Inflammatory macrophage treated with lipopolysaccharide for 1 hour (primary cell): ENCODE results near the gene ME3.

Experiments
- DNase-seq, 2 donors: peaks; one replicate each; pipeline ENCODE4 v3.0.0-alpha.2; 2020 to 2022

Gene ME3

DNA sequence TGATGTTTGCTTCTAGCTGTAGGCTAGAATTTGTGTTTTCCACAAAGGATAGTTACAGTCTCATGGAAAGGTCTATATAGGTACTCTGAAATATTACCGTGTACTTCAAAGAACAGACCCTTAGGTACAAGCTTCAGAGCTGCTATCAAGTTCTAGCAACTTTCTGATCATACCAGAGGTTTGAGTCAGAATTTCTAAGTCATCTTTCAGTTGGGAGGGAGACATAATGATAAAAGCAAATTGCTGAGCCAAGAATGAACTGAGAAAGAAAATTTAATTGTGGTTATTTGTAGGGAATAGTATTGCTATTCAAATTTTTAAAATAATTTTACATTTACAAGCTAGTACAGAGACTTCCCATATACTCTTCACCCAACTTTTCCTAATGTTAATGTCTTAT is 19.9 kb upstream of the ME3 start:
- no peak for DNase-seq

DNA sequence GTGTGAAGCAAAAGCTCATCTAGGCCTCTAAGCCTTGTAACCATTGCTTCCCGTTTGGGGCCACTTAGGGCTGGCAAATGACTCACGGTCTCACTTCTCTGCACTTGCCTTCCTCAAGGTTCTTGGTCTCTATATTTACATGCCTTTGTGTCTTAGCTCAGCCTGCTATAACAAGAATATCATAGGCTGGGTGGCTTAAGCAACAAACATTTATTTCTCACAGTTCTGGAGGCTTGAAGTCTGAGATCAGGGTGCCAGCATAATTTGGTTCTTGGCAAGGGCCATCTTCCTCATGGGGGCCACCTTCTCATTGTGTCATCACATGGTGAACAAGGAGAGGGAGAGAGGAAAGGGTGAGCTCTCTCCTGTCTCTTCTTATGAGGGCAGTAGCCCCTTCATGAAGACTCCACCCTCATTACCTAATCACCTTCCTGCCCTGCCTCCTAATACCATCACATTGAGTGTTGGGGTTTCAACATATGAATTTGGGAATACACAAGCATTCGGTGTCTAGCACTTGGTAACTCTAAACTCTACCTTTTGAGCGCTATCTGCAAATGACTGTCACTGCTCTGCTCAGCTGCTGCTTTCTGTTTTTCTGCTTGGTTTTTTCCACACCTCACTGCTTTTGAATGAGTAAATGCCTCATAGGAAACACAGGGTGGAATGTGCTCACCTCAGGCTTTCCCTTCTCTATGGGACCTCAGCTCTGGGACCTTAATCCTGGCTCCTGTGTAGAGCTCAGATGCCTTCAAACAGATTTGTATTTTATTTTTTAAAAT is 16.2 kb upstream of the ME3 start:
- DNase-seq, result peak; percentile 45 to 73

DNA sequence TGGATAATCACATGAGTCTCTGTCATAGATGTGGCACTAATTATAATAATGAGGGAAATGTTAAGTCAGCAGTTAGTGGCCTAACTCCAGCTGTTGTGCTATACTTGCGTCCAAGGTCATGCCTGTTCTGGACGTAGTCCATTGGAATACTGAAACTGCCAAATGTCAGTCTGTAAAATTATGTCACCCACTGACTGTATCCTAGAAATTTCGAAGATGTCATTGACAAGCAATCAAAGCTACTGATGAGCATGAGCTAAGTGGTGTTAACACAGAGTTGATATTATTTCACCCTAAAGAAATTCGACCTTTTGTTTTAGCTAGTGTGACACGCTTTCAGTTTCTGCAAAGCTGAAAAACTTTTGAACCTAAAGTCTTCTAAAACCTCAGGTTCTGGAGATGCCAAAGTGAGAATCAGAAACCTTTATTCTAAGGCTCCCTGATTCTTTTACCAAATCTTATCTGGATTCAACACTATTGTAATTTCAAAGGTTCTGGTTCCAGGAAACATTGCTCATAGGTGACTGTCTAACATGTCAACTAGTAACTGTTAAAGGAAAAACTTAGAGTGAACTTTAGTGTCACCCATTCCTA is 14.9 kb upstream of the ME3 start:
- DNase-seq, result no peak

DNA sequence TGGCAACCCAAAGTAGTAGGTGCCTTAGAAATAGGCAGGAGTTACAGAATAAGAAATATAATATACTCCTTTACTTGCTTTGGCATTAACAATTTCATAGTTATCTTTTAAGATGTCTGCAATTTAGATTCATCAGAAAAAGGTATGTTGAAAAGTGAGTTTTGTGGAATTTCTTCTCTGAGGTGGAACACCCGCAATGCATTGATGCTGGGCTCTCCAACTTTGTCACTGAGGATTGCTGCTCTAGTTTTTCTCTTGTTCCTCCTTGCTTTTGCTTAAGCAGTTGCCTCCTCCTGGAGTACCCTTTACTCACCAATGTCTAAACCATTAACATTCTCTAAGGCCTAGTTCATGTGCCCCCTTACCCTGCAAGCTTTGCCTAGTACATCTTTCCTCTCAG is 14.1 kb upstream of the ME3 start:
- no peak for DNase-seq

DNA sequence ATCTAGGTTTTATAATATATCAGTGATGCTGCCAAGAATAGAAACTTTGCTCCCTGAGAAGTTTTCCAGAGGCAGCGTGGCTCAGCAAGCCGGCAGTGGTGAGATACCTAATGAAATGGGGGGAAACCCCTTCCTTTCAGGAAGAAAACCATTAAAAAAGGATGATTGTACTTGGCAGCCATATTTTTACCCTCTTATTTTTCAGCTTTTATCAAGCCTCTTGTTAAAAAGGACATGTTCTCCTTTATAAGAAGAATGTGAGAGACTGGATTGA is 9.0 kb upstream of the ME3 start:
- no peak for DNase-seq

DNA sequence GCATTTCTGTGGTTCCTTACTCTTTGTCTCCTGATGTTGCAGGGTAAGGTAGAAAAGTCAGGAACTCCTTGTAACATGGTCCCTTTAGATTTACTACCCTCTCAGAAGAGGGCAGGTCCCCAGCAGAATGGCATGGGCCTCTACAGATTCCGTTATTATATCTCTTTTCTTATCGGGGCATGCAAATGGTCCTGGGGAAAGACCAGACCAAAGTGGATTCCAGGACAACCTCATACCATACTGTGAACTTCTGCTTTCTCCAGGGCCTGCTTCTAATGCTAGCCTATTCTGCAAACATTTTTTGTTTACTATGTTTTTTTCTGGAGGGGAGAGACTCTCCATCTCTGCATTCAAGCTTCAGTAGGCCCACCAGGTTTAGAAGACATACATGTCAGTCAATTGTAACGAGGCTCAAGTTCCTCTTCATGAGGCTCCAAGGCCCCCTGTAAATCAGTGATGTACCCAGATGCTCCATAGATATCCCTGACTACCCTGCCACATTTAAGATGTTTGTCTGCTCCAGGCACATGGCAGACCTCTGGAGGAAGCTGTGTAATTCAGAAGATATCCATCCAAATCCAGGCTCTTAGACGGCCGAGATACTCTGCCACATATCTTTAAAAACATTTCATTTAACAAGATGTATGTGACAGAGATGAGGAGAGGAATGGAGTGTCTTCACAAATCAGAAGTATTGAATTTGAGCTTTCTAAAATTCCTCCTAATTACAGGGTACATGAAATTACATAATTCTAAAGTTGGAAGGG is 8.5 kb upstream of the ME3 start:
- DNase-seq, result no peak

DNA sequence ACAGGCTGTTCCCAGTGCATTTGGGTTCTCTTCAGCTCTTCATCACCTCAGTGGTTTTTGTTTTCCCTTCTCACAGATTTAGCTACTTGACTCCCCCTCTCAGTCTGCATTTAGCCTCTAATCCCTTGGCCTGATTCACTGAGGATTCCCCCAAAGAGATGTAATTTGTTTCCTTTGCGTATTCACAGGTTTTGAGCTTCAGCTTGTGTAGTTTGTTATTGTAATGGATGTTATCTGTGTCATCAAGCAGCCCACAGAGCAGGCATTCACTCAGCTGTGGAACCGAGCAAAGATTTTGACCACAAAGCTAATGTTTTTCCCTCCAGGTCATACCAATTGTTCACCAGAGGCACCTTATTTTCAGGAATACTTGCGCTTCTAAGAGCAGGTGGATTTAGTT is 6.4 kb upstream of the ME3 start:
- DNase-seq, result no peak

DNA sequence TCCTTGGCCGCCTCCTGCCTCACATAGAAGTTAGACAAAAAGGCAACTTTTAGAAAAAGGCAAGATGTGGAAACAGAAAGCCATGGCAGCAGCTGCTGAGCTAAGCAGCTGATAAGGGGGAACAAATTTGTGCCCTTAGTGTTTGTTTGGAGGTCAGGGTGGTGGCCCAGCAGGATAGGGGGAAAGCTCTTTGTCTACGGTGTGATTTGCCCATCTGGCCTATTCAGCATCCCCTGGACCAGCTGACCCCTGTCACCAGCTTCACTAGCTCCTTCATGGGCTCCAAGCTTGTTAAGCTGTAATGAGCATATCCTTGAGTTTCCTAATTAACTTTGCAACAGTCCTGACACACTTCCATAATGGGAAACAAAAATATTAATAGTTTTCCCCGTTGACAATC is 5.9 kb upstream of the ME3 start:
- DNase-seq, result no peak

DNA sequence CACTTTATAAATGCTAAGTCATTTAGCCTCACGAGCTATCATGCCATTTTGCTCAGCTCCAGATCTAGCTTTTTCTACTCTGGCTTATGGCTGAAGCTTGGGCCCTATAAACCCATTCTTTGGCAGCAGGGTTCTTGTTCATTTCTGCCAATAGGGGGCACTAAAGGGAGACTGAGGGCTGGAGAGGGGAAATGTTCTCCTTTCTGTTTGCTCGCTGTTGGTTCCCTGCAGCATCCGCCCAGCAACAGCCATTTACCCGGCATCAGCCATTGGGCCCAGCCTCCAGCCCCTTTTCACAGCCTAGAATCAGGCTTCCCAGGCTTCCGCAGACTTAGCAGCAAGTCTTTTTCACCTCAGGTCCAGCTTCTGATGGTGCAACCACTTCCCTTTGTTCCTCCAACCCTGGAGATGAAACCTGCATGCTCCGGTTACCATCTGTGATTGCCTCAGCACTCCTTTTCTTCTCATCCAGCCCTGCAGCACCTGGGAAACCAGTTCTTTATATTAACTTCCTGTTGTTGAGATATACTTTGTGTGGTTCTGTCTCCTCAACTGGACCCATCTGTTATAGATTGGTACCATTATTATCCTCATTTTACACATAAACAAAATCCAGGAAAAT is 4.2 kb upstream of the ME3 start:
- peak in 1 of 2 donors; percentile 21 for DNase-seq

DNA sequence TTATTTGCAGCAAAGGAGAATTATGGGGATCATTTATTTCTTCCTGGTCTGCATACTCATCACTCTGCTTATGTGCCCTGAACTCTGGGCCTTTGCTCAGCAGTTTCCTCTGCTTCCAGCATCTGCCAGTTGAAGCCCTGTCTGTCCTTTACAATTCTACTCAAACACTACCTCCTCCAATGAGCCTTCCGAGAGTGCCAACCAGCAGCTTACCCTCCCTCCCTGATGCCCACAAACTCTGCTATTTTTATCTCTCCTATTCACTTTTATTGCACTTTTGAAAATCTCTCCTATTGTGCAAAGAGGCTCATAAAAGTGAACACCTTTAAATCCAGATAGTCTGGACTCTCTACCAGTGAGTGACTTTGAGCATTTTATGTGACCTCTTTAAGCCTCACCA is 3.6 kb upstream of the ME3 start:
- DNase-seq, result no peak

DNA sequence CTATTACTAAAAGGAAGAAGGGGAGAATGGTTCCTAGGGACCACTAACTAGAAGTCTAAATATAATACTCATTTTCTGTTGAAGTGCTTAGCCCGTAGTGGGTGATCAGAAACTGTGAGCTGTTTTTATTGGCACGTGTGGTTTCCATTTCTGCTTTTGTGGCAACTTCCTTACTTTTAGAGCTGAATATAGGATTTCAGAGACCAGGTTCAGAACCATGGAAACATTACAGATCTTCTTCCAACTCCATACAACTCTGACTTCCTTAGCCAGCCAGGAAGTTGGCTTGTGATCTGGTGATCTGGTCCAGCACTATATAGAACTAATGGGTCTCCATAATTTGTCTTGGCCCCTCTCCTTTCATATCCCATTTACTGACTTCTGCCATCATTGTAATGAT is 2.6 kb upstream of the ME3 start:
- DNase-seq, result peak; percentile 28 to 29

DNA sequence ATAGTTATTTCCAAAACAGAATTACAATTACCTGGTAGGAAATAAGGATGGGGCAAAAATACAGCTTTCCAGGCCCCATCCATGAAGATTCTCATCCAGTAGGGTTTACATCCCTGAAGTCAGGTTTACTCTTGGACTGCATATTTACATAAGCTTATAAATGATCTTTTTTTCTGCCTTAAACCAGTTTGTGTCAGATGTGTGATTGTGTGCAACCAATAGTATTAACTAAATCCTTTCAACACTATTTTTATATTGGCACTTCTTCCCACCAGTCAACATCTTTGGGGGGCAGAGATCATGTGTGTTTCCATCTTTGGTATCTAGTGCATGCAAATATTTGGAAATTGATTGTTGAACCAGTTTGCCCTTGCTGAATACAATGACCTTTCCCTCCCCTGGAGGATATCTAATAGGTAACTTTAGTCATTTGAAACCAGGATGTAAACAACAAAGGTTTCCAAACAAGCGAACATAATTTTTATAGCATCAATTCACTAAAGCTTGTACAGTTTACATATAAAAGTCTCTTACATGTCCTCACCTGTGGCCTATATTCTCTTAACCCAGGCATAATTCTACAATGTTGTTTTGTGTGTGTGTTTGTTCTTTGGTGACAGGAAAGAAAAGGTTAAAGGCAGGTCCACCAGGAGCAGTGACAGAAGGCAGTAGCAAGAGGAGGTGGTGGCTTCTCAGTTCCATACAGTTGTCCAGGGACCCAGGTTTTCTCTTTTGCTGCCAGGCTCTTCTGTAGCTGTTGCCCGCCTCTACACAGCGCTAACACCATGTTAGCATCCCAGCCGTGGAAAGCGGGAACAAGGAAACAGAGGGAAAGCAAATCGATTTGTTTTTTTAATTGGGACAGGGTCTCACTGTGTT is 1.7 kb upstream of the ME3 start:
- DNase-seq, result no peak

DNA sequence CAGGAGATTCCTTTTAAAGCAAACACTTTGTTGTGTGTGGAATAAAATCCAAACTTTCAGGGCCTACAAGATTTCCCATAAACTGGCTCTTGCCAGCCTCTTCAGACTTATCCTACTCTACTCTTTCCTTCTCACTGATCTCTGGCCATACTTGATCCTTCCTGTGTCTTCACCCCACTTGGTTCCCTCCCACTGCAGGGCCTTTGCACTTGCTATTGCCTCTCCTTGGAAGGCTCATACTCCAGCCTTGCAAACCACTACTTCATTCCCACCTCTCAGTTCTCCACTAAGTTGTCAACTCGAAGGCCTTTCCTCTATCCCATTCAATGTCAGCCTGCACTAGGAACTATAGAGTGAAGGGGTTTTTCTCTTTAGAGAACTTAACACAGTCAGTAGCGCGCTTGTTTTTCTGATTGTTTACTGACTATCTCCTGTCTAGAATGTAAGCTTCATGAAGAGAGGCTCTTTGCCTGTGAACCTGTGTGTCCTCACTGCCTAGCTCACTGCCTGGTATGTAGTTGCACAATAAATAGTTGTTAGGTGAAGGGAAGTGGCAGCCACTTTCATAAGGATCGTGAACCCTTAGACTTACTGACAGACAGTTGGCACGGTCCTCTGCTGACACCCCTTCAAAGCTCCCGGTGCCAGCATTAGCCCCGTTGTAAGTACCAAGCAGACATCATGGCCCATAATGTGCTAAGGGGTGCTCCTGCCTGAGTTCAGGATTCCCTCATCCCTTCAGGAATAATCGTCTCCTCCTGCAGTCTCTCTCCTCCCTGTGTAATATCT is 833 bp upstream of the ME3 start:
- DNase-seq, result no peak

DNA sequence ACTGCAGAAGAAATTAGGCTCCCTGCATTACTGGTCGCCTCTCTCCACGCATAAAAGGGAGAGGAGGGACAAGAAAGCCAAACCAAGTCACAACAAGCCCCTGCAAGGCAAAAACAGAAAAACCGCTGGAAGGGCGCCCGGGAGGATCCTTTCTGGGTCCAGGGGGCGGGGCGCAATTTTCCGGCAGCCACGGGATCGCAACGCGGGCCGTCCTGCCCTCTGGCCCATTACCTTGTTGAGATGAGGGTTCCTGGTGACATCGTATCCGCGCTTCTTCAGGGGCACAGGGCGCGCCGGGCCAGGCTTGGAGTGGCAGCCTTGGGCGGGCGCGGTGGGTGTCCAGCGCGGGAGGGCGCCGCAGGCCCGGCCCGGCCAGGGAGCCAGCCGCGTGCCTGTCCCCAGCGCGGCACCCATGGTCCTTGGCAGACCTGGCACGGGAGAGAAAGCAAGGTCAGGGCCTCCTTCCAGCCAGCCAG is 847 bp downstream of the ME3 start:
- peak in 1 of 2 donors; percentile 7 for DNase-seq

DNA sequence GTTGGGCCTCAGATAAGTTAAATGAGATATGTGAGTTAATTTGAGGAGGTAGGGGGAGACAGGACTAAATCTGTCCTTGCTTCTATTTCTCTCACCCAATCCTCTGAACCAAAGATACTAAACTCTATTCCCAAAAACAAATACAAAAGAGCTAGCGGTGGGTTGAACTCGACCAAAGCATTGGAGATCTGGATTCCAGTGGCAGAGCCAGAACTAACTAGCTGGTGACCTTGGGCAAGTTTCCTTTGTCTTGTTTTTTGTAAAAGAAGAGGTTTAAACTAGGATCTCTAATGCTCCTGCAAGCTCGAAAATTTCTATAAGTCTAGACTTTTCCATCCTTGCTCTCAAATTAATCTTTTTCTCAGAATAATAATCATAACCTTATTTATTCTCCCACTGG is 1.5 kb downstream of the ME3 start:
- DNase-seq, result no peak

DNA sequence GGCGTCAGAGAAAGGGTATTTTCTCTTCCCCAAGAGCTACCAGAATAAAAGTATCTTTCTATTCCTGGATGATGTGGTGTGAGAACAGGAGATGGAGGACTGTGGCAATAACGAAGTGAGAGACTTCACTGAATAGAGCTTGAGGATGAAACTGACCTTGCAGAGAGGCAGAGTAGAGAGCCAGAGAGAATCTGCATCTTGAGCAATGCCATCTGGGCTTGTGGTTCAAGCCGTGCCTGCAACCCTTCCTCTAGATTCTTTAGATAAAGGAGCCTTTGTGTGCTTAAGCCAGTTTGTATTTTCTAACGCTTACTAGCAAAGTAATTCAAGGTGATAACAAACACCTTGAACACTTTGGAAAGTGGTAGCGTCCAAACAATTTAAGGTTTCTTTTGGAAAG is 2.2 kb downstream of the ME3 start:
- DNase-seq, result no peak

DNA sequence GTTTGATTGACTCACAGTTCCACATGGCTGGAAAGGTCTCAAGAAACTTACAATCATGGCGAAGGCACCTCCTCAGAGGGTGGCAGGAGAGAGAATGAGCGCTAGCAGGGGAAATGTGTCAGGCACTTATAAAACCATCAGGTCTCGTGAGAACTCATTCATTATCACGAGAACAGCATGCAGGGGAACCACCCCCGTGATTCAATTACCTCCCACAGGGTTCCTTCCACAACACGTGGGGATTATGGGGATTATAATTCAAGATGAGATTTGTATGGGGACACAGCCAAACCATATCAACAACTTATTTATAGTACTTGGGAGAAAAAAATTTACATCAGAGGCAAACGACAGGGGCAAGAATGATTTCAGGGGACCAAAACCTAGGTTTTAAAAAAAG is 3.0 kb downstream of the ME3 start:
- DNase-seq, result no peak

DNA sequence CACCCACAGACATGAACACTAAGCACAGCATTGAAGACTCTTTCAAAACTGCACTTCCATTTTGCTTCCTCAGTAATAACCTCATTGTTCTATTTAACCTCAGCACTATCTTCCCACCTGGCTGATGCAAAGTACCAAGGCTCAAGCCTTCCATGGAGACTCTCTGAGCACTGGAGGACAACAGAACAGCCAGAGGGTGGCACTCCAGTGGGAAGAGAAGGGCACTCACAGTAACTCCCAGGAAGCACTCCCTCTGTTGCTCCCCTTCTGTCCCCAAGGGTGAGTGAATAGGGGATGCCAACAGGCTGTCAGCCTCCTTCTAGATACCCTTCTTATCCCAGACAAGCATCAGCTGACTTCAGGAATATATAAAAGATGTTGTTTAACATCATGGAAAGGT is 3.5 kb downstream of the ME3 start:
- DNase-seq, result no peak

DNA sequence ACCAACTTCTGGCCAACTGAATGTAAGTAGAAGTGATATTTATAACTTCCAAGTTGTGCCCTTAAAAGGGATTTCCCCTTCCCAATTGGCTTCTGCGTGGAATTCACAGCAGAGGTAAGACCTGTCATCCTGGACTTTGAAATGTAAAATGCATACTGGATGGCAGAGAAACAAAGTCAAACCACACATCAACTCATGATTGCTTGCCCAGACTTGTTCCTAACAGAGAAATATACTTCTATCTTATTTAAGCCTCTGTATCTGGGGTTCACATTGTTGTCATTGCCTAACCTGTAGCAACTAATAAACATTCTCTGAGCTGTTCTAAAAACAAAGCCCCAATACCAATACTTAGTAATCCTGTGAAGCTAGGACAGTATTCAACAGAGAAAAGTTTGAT is 6.2 kb downstream of the ME3 start:
- no peak for DNase-seq

DNA sequence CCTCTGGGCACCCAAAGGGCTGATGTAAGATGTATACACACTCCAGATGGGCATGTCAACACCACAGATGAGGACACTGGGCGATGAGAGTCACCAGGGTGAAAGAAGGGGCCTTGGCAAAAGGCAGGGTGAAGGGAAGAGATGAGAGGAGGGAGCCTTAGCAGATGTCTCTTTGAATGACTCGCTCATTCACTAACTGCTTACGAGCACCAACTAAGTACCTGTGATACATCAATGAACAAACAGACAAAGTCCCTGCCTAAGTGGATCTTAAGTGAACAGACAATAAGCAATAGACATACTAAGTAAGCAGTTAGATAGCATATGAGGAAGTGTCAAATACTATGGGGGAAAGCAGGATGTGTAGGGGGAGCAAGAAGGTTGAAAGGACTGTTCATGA is 7.5 kb downstream of the ME3 start:
- no peak for DNase-seq

DNA sequence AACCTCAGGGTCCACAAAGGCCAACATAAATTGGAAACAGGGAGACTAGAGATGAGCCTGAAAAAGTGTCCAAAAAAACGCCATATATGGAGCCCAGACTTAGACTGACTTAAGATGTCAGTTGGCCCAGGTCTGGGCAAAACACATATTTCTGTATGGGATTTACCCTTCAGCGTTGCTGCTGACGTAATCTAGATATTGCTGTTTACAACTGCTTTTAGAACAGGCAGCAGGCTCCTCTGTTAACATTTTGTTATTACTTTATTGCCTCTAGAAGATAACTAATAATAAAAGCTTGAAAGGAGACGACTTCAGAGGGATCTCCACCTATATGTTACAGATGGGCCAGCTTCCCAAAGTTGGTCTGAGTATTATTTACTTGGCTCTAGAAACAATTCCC is 8.7 kb downstream of the ME3 start:
- DNase-seq, result no peak

DNA sequence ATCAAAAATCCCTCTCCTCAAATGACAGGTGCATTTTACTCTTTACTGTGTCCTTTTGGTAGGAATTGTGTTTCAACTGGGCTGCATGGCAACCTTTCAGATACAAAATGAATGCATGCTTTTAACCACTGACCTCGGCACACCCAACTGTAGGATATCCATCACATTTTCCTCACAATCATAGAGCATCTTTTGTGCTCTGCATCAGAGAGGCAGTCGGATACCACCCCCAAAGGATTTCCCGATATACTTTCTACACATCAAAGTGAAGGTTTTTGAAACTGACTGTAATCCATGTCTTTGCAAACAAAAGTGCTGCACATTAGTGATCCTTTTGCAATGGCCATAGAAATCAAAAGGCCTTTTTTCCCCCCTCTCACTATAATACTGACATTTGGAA is 9.1 kb downstream of the ME3 start:
- no peak for DNase-seq
